Measurements from ENCODE around the gene UBAP1L. TPM values are rescaled to one million over a fixed set of nuclear protein-coding genes. Genes with fewer than 3 reads are reported as not detected.
"Not testable (repeated sequence)": the region's sequence is repeated elsewhere in the genome, so short reads cannot be mapped to it uniquely, and the experiment has no call there.

The UBAP1L gene
- 5.6 TPM for total RNA-seq

GRCh38 chr15:65115086-65115485, at the start of gene UBAP1L:
Gene UBAP1L (minus strand): TSS chr15:65115200. CDS start chr15:65106215, 8,985 bp downstream.
- DNase-seq (ENCODE audit: low spot score), result no peak

GRCh38 chr15:65164139-65164538, 49.1 kb upstream of the UBAP1L start:
- no peak for DNase-seq (ENCODE audit: low spot score)

- DNase-seq (ENCODE audit: low spot score), result no peak
Observed at GRCh38 chr15:65163041-65163440, 48.0 kb upstream of the UBAP1L start.

GRCh38 chr15:65156692-65157091, 41.7 kb upstream of the UBAP1L start:
- DNase-seq (ENCODE audit: low spot score), result no peak

- no peak for DNase-seq (ENCODE audit: low spot score)
Observed at GRCh38 chr15:65154720-65155119, 39.7 kb upstream of the UBAP1L start.

- DNase-seq (ENCODE audit: low spot score), result no peak
Observed at GRCh38 chr15:65147902-65148301, 32.9 kb upstream of the UBAP1L start.

- no peak for DNase-seq (ENCODE audit: low spot score)
Observed at GRCh38 chr15:65146438-65146837, 31.4 kb upstream of the UBAP1L start.

- not testable (repeated sequence) for DNase-seq (ENCODE audit: low spot score)
Observed at GRCh38 chr15:65138631-65139030, 23.6 kb upstream of the UBAP1L start.

GRCh38 chr15:65137893-65138292, 22.9 kb upstream of the UBAP1L start:
- not testable (repeated sequence) for DNase-seq (ENCODE audit: low spot score)

- not testable (repeated sequence) for DNase-seq (ENCODE audit: low spot score)
Observed at GRCh38 chr15:65137089-65137488, 22.1 kb upstream of the UBAP1L start.

GRCh38 chr15:65134538-65134937, 19.5 kb upstream of the UBAP1L start:
- DNase-seq (ENCODE audit: low spot score), result no peak

- DNase-seq (ENCODE audit: low spot score), result peak; percentile 89
Observed at GRCh38 chr15:65133548-65134200, 18.7 kb upstream of the UBAP1L start, which contains the start of gene PDCD7. Gene PDCD7 (minus strand): TSS chr15:65133808. CDS start chr15:65133781, 27 bp downstream.

- DNase-seq (ENCODE audit: low spot score), result no peak
Observed at GRCh38 chr15:65132878-65133547, 18.0 kb upstream of the UBAP1L start.

- no peak for DNase-seq (ENCODE audit: low spot score)
Observed at GRCh38 chr15:65130941-65131340, 15.9 kb upstream of the UBAP1L start.

GRCh38 chr15:65115542-65115941, 542 bp upstream of the UBAP1L start:
- DNase-seq (ENCODE audit: low spot score), result no peak

- DNase-seq (ENCODE audit: low spot score), result no peak
Observed at GRCh38 chr15:65110676-65111292, 4.2 kb downstream of the UBAP1L start.

GRCh38 chr15:65106011-65106590, 8.9 kb downstream of the UBAP1L start:
- DNase-seq (ENCODE audit: low spot score), result no peak

- no peak for DNase-seq (ENCODE audit: low spot score)
Observed at GRCh38 chr15:65105038-65105437, 10.0 kb downstream of the UBAP1L start.

- no peak for DNase-seq (ENCODE audit: low spot score)
Observed at GRCh38 chr15:65102912-65103311, 12.1 kb downstream of the UBAP1L start.

GRCh38 chr15:65101891-65102708, 12.9 kb downstream of the UBAP1L start:
- DNase-seq (ENCODE audit: low spot score), result no peak

GRCh38 chr15:65101411-65101890, 13.5 kb downstream of the UBAP1L start:
- DNase-seq (ENCODE audit: low spot score), result peak; percentile 67

All from mucosa of gallbladder (tissue), 1 donor.